Activated CD8-positive, alpha-beta memory T cell treated with anti-CD3 and anti-CD28 coated beads, Interleukin-2, amount 50 U/mL, for 24 hours (primary cell): Measurements from ENCODE around the gene SMG6.

ENCODE experiments used
- DNase-seq: peaks from one replicate; pipeline ENCODE4 v3.0.0-alpha.2; 2020; ENCODE audit errors: extremely low read depth

SMG6 gene

GRCh38 chr17:2105663-2106062 lies 197.9 kb downstream of the SMG6 start:
- DNase-seq, result no peak

GRCh38 chr17:2102931-2103809 lies 200.4 kb downstream of the SMG6 start:
- DNase-seq, result no peak

DNA sequence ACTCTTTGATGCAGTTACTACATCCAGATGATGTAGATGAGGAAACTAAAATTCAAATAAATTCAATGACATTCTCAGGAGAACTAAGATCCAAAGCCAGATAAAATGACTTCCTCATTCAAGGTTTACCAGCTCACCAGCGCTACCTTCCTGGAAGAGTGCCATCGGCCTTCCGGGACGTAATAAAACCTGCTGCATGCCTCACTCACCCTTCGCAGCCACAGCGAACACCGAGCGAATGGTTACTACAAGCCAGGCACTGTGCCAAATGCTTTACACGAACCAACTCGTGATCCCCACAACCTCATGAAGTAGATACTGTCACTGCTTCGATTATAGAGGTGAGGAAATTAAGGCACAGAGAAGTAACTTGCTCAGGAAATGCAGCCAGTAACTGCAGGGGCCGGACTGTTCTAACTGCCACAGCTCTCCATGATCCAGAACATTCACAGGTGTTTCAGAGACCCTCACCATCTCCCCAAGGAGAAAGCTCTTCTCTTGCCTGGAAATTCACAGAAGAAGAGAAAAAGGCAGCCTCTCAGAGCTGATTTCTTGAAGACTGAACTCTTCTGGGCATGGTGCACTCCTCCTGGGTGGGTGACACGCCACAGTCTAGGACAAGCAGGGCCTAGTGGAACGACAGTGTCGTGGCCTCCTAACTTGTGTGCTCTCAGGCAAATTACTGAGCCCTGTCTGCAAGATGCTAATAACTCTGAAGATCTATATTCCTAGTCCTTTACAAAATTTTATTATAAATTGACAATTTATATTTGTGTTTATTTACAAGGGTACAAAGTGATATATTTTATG lies 201.9 kb downstream of the SMG6 start:
- DNase-seq, result no peak

- DNase-seq, result no peak
Measured at GRCh38 chr17:2095536-2095910, 208.1 kb downstream of the SMG6 start.

DNA sequence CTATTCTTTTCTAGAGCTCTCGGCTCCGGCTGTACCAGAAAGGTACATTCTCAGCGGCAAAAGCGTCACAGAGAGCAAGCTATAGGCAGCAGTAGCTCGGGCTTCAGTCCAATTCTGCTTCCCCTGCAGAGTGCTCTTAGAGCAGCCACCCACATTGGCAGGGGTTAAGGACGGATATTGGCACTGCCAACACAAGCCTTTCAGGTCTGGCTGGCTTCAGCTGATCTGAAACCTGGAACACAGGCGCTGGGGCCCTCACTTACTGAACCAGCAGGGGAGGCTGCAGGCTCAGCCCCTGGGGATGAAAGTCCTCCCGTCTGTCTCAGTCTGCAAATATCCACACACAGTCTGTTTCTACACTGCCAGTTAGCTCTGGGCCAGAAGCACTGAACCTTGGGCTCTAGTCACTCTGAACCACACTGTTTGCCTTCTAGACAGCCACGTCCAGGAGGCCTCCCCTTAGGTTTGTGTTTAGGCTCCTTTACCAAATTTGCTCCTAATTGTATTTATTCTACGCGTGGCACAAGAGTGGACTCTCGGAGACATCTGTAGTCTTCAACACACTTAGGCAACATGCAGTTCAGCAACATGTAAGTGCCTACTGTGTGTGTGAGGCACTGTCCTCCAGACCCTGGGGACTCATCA lies 208.6 kb downstream of the SMG6 start:
- no peak for DNase-seq

DNA sequence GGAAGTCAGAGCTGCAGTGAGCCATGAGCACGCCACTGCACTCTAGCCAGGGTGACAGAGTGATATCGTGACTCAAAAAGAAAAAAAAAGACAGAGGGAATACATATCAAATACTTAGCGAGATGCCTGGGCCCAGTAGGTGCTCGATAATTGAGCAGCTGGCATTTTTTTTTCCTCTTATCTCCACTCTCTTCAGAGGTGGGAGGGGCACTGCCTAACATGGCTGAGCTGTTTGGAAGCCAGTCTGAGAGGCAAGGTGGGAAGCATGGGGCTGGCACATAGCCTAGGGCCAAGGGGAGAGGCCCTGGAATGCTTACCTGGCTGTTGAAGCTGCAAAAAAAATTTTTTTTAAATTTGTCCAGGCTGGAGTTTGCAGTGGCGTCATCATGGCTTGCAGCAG lies 210.2 kb downstream of the SMG6 start:
- no peak for DNase-seq

GRCh38 chr17:2092253-2092652 lies 211.3 kb downstream of the SMG6 start:
- DNase-seq, result no peak

DNA sequence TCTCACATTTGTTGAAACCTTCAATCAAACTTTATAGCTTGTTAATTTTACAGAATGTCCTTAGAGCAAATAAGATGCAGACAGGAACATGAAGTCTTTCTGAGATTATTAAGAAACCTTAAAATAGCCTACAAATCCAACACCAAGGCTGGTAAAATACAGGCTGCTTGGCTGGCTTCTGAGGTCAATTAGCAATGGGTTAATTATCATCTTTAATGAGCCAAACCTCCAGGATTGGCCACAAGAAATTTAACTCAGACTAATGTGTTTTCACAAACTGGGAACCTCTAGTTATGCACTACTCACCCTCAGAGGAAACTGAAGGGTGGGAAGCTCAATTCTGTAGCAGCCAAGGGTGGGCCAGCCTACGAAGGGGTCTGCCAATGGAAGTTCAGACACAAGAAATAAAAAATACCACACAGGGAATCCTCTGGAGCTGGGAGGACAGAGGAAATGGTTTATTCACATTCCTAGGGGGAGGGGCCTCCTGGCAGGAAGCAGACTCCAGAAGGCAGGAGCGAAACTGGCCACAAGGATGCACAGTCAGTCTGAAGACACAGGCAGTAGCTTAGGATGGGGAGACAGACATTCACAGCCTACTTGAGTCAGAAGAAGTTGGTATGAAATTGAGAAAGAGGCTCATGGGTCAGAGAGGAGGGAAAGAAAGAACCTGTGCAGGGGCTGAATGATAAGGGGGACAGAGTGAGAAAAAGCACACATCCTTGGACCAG lies 212.6 kb downstream of the SMG6 start:
- no peak for DNase-seq

GRCh38 chr17:2090210-2090641 lies 213.4 kb downstream of the SMG6 start:
- no peak for DNase-seq

DNA sequence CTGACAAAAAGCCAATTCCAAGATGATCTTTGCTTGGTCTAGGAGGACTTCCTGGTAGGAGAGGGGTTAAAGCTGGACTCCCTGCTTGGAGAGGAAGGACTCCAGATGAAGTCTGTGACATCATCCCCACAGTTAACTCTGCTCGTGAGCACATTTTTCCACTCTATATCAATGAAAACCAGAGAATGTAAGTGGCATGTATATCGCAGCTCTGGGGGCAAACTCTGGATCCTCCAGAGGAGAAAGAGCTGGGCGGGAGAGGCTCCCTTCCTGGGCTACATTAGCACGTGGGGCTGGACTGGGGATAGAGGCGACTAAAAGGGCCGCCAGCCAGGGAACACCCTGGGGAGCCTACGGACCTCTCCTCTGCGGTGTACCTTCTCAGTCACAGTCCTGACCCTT lies 214.6 kb downstream of the SMG6 start:
- no peak for DNase-seq

- no peak for DNase-seq
Measured at GRCh38 chr17:2087597-2088211, 215.9 kb downstream of the SMG6 start.

- no peak for DNase-seq
Measured at GRCh38 chr17:2086306-2086705, 217.3 kb downstream of the SMG6 start.

GRCh38 chr17:2085648-2085949 lies 218.0 kb downstream of the SMG6 start:
- no peak for DNase-seq

DNA sequence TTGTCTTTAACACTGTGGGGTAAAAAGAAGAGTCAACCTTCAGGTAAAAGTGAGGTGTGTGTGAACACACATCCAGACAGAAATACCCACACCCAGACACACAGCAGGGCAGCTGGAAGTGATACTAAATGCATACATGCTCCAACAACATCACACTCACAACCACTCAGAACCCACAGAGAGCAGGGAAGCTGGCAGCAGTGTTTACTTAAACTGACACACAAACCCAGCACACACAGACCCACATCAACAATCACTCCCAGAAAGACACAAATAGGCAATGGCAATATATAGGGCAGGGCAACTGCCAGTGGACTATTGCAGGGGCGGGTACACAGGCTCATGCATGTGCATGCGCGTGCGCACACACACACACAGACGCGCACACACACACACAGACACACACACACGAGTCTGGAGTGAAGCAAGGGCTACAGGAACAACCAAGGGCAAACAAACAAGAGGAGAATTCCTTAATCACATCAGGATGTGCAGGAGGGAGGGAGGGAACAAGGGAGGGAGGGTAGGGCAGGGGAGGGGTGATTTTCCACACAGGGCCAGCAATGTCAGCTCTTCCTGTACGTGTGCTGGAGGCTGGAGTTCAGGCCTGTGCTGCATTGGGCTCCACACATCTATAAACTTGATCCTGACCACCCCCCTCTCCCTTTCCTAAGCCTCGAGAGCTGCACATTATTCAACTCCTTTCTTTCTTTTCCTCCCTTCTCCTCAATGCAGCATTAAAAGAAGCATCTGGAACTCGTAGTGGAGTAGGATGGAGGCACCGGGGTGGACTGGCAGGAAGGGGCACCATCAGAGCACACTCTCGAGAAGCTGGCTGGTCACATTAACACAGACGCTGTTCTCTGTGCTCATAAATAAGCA lies 218.6 kb downstream of the SMG6 start:
- DNase-seq, result no peak

DNA sequence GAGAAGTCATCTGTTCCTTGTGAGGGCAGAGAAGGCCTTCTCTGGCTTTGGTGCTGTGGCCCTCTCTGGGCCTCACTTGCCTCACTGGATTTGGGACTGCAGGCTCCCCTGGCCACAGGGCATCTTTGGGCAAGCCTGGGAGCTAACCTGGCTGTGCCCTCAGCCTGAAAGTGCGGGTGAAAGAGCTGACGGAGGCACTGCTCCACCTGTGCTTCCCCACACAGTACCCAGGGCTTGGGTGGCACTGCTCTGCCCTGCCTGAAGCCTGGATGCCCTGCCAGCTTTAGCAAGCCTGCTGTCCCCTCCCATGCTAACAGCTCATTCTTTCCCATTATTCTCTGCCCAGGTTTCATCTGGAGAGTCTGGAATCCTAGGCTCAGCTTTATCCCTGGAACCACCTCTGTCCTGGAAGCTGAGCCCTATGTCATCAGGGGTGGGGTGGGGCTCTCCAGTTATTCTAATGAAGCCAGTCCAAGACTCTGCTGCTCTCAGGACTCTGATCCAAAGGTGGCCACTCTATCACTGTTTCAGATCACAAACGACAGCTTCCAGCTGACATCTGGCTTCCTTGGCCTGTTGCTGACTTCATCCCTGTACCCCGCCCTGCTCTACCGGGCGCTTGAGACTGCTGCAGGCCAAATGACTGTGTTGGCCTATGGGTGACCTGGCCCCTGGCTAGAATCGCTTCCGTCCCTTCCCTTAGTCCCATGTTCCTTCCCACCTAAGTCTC lies 219.4 kb downstream of the SMG6 start:
- DNase-seq, result no peak

GRCh38 chr17:2083613-2084035 lies 220.0 kb downstream of the SMG6 start:
- no peak for DNase-seq

DNA sequence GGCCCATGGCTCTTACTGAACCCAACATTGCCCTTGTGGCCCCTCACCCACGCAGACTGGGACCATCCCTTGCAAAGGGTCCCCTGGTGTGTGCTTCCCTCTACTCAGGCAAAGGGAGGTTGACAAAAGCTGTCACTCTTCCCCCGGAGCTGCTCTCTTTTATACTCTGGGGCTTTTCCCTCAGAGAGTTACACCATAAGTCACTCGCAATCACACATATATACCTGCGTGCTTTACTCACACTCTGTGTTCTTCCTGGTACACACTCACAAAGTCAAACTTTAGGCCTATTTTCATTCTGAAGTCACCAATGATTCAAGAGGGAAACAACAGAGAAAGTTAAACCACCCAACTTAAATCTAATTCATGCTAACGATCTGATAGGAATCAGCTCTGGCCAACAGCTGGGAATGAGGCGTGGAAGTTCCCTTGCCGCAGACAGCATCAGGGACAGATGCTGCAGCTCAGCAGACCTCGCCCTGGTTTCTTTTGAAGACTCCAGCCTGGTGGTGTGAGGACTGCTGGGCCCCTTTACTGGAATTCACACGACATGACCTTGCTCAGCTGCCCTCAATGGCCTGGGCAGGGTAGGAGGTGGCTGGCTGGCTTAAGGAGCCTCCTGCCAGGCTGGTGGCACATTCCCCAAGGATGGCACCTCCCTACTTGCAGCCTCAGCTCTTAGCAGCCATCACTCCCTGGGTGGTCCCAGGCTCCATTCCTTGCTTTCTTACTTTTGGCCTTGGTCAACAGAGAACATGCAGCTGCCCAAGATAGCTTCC lies 221.4 kb downstream of the SMG6 start:
- DNase-seq, result no peak

- no peak for DNase-seq
Measured at GRCh38 chr17:2081564-2081963, 222.0 kb downstream of the SMG6 start.

DNA sequence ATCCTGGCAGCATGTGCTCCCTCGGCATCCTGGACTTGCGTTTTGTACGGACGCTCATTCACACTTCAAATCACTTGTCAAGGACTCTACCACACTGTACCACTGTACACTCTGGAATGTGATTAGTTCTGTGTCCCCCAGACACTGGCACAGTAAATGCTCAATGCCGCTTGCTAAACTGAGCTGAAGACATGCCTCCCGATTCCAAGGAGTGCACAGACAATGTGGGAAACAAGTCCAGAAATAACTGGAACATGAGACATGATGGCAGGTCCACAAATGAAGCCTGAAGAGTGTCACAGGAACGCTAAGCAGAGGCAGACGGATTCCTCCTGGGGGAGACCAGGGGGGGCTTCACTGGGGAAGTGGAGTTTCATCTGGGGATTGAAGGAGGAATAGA lies 226.5 kb downstream of the SMG6 start:
- no peak for DNase-seq
